ENCODE data around the gene SLC15A3.
"Not testable (repeated sequence)": the region's sequence is repeated elsewhere in the genome, so short reads cannot be mapped to it uniquely, and the experiment has no call there.

The SLC15A3 gene

DNA sequence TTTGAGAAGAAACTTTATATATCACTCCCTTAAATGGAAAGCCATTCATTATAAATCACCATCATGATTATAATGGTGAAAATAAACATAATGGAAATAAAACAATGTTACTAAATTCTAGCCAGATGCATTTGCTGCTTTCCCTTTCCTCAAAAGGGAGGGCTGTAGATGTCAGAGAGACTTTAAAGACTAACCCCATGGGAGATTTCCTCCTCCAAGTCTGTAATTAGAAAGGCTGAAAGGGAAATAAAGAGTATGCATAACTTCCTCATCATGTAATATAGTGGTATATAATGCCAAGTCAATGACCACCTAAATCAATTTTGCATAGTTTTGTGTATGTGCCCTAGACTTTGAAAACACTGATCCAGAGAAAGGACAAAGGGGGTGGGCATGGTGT, 25.9 kb upstream of the SLC15A3 start:
- H3K27ac ChIP-seq, result no peak overlapping the region

DNA sequence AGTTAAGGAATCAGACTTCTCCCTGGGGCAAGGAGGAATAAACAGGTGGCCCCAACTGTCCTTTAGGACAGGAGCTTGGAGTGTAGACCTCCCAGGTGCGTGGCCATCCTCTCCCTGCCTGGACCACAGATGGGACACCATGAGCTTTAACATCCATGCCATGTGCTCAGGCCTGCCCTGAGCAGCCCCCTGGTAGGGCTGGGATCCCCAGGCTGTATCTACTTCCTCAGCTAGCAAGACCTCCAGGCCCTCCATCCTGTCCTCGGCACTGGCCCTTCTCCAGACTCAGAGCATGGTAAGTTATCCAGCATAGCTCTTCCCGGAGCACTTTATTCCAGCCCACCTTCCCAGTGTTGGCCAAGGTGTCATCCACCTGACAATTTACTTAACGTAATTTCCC, 25.2 kb upstream of the SLC15A3 start:
- no peak overlapping the region for H3K27ac ChIP-seq
- no peak for TF ChIP-seq ZFX (IDR thresholded peaks at IDR 0.05)

More for the DNA sequence above, 25.9 kb upstream of the SLC15A3 start:
- no peak for TF ChIP-seq ZFX (IDR thresholded peaks at IDR 0.05)
- TF ChIP-seq, protein P1, sequence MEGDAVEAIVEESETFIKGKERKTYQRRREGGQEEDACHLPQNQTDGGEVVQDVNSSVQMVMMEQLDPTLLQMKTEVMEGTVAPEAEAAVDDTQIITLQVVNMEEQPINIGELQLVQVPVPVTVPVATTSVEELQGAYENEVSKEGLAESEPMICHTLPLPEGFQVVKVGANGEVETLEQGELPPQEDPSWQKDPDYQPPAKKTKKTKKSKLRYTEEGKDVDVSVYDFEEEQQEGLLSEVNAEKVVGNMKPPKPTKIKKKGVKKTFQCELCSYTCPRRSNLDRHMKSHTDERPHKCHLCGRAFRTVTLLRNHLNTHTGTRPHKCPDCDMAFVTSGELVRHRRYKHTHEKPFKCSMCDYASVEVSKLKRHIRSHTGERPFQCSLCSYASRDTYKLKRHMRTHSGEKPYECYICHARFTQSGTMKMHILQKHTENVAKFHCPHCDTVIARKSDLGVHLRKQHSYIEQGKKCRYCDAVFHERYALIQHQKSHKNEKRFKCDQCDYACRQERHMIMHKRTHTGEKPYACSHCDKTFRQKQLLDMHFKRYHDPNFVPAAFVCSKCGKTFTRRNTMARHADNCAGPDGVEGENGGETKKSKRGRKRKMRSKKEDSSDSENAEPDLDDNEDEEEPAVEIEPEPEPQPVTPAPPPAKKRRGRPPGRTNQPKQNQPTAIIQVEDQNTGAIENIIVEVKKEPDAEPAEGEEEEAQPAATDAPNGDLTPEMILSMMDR (conservative IDR thresholded peaks at IDR 0.05), result no peak

DNA sequence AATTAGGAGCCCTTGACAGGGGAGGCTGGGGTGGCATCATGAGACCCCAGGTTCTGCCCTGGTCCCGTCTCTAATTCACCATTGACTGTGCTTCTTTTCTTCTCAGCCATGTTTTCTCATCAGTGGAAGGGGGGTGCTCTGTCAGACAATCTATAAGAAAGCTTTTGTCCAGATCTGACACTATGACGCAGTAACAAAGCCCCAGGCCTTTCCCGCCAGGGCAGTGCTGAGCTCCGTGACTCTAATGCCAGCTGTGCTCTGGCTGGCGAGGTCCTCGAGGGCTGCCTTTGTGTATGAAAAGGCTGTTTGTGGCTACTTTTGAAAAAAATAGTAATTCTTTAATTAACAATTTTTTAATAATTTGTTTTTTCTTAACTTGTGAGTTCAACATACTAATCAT, 22.8 kb upstream of the SLC15A3 start:
- TF ChIP-seq, protein P1 (conservative IDR thresholded peaks at IDR 0.05), result no peak
- no peak for TF ChIP-seq ZFX (IDR thresholded peaks at IDR 0.05)
- no peak overlapping the region for H3K27ac ChIP-seq

DNA sequence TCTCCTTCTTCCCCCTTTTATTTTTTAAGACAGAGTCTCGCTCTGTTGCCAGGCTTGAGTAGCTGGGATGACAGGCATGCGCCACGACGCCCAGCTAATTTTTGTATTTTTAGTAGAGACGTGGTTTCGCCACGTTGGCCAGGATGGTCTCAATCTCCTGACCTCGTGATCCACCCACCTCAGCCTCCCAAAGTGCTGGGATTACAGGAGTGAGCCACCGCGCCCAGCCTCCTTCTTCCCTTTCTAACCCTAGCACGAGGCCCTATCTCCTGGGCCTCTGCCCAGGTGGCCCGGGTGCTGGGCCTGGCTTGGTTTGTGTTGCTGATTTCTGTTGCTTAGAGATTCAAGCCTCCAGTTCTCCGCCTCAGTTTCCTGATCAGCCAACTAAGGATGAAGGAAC, 22.3 kb upstream of the SLC15A3 start:
- not testable (repeated sequence) for H3K27ac ChIP-seq

DNA sequence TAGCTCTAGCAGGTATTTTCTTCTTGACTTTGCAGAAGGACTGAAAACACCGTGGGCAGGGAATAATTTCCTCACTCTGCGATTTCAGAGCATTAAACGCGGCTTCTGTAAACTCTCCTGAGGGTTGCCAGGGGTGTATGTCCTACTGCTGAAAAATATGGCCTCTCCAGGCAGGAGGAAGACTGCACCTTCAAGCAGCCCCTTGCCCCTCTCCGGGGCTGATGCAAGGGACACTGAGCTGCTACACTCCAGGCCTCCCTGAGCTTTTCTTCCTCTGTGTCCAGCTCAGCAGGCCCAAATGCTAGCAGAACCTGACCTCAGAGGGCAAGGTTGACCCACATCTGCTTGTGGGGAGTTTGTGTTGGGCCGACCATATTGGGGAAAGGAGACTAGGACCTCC, 21.7 kb upstream of the SLC15A3 start:
- TF ChIP-seq, protein P1 (conservative IDR thresholded peaks at IDR 0.05), result no peak
- no peak for TF ChIP-seq ZFX (IDR thresholded peaks at IDR 0.05)
- H3K27ac ChIP-seq, result no peak overlapping the region

DNA sequence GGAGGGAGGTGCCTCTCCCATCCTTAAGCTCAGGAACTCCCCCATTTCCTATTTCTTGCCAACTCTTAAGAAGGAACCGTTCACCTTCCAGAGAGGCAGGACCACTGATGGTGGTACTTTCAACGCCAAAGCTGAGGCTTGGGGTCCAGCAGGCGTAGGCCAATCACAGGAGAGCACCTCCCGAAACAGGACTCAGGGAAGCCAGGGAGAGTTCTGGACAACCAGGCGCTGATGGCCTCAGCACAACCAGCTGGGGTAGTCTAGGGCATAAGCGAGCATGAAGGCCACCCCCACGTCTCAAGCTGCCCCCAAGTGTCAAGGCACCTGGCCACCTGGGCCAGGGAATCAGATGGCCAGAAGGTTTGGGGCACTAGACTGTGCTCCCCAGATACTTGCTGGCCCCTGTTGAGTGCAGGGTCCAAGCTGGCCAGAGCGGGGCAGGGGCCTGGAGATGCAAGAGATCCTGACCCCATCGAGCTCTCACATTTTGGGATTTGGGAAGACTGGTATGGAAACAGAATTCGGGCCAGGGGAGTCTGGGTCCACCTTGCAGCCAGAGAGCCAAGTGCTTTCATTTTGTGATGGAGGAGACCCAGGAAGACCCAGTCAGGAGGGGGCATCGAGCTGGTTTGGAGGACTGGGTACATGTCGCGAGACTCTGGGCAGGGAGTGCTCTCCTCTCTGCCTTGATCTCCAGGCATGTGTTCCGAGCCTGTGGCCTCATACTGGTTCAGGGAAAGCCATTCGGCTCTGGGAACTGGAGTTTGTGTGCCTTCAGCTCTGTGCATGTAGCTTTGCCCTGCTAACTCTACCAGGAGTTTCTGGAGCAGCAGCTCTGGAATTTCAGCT, 20.4 kb upstream of the SLC15A3 start:
- H3K27ac ChIP-seq, result no peak overlapping the region
- TF ChIP-seq, protein P1 (conservative IDR thresholded peaks at IDR 0.05), result no peak
- TF ChIP-seq ZFX (IDR thresholded peaks at IDR 0.05), result no peak

DNA sequence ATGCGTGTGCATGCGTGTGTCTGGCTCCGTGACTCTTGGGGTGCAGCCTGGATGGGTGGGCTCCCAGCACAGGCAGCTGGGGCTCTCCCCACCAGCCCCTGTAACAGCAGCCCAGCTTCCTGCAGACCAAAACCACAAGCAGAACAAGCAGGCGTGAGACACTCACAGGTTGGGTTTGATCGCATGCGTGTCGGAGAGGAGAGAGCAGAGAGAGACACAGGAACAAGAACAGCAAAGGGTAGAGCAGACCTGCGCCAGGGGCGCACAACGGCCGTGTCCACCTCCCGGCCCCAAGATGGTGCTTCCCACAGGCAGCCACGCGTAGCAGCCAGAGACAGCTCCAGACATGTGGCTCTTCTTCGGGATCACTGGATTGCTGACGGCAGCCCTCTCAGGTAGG, 19.5 kb upstream of the SLC15A3 start, which contains the start of gene CD6:
CD6 (plus strand) TSS at position 161 of the 400 bp plus-strand sequence; CDS start at position 347, 186 bp downstream.
- TF ChIP-seq, protein P1 (conservative IDR thresholded peaks at IDR 0.05), result no peak
- TF ChIP-seq ZFX (IDR thresholded peaks at IDR 0.05), result no peak
- no peak within 1 kb of the TSS for H3K27ac ChIP-seq

DNA sequence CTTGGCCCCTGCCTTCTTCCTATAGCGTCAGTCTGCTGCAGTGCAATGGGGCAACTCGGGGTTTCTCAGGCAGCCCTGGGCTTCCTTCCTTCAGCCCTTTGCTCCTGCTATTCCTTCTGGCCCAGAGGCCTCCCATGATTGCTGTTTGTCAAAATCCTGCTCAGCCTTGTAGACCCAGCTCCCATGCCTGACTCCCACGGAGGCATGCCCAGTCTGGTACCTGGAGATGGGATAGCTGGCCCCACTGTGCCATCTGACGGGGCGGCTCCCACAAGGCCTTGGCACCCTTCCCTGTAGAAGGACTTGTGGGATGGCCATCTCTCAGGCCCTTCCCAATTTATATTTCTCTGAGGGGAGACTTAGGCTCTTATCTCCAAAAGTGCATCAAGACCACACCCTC, 18.9 kb upstream of the SLC15A3 start:
- no peak overlapping the region for H3K27ac ChIP-seq
- TF ChIP-seq, protein P1 (conservative IDR thresholded peaks at IDR 0.05), result no peak
- TF ChIP-seq ZFX (IDR thresholded peaks at IDR 0.05), result no peak

Data from C4-2B (cell line).